ENCODE measurements around the gene DPP6. TPM values are rescaled to one million over a fixed set of nuclear protein-coding genes. Genes with fewer than 3 reads are reported as not detected.
"Not testable (repeated sequence)": the region's sequence is repeated elsewhere in the genome, so short reads cannot be mapped to it uniquely, and the experiment has no call there.

Gene DPP6
- total RNA-seq, 2 experiments from 2014 or later = not detected

- DNase-seq; CTCF ChIA-PET; H3K27ac Mint-ChIP-seq; H3K9me3 Mint-ChIP-seq; H3K36me3 Mint-ChIP-seq; H3K4me1 Mint-ChIP-seq (ENCODE audit: low read depth); POLR2A ChIA-PET; H3K4me3 Mint-ChIP-seq; intact Hi-C loops (cut with micrococcal nuclease); H3K27me3 Mint-ChIP-seq: not testable (repeated sequence)
Measured at GRCh38 chr7:154145922-154146706, 93.9 kb downstream of the DPP6 start.

DNA sequence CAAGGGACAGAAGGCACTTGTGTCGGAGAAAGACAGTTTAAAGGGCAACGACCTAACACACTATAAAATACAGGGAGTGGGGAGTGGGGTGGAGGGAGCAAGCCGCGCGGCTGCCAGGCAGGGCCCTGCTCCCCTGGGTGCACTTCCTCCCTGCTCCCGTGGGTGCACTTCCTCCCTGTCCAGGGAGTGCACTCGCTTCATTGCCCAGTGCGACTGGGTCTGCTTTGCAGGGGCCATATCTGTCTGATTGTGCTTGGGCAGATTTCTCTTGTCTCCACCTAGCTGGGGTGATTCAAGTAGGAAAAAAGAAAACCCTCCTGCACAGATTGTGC lies 94.5 kb downstream of the DPP6 start:
- H3K4me3 Mint-ChIP-seq; H3K4me1 Mint-ChIP-seq (ENCODE audit: low read depth); H3K9me3 Mint-ChIP-seq; CTCF ChIA-PET; intact Hi-C loops (cut with micrococcal nuclease); H3K27ac Mint-ChIP-seq; H3K27me3 Mint-ChIP-seq; POLR2A ChIA-PET; DNase-seq; H3K36me3 Mint-ChIP-seq: not testable (repeated sequence)

DNA sequence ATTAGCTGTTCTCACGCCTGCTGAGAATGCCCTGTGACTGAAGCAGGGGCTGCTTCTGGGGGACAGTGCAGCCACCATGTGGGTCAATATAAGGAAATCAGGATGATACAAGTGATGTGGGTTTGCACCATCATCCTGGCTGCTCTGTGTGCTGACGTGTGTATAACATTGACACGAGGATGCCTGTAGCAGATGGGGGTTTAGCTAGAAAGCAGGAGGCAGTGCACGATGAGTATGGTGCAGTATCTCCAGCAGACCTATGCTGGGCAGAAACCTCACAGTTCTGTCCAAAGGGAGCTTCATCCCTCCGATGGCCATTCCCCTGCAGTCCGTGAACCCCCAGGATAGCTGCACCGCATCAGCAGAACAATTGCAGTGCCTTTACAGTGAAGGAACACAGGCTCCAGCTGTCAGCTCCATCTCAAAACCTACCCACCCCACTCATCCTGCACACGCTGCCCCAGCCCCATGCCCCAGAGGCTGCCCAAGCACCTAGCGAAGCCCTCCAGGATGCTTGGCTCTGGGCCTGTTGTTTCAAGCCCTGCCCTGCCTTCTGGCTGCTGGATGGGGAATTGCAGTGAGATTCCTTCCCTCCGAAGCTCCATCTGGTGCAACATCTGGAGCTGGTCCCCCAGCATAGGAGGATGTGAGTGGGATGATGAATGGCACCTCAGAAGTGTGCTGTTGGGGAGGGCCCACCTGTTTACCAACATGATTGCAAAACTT lies 96.8 kb downstream of the DPP6 start:
- intact Hi-C loops (cut with micrococcal nuclease) = not testable (repeated sequence)

GRCh38 chr7:154150656-154151055 lies 98.5 kb downstream of the DPP6 start:
- CTCF ChIA-PET = not testable (repeated sequence)

More for the DNA sequence above, 96.8 kb downstream of the DPP6 start:
- H3K9me3 Mint-ChIP-seq; H3K27ac Mint-ChIP-seq; H3K4me1 Mint-ChIP-seq (ENCODE audit: low read depth); CTCF ChIA-PET; DNase-seq; H3K4me3 Mint-ChIP-seq; H3K27me3 Mint-ChIP-seq; H3K36me3 Mint-ChIP-seq; POLR2A ChIA-PET: not testable (repeated sequence)

DNA sequence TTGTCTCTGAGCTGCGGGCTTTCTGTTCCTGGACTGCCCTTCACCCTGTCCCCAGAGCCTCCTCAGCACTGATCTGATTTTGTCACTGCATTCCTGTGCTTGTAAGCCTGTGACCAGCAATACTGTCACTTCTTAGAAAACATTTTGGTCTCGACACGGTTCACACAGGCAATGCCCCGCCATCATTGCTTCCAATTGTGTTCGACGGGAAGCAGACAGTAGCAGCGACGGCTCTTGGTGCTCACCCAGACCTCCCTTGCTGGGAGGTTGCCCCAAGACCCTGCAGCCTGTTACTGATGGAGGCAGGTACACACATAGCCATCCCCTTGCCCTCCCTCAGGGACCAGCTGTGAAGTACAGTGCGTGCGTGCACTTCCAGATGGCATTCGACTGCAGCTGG lies 99.1 kb downstream of the DPP6 start:
- POLR2A ChIA-PET; H3K9me3 Mint-ChIP-seq; DNase-seq; H3K4me3 Mint-ChIP-seq; H3K36me3 Mint-ChIP-seq; CTCF ChIA-PET; intact Hi-C loops (cut with micrococcal nuclease); H3K4me1 Mint-ChIP-seq (ENCODE audit: low read depth); H3K27me3 Mint-ChIP-seq; H3K27ac Mint-ChIP-seq: not testable (repeated sequence)

More at GRCh38 chr7:154150656-154151055, 98.5 kb downstream of the DPP6 start:
- H3K9me3 Mint-ChIP-seq; H3K36me3 Mint-ChIP-seq; POLR2A ChIA-PET; intact Hi-C loops (cut with micrococcal nuclease); H3K27me3 Mint-ChIP-seq; DNase-seq; H3K4me3 Mint-ChIP-seq; H3K27ac Mint-ChIP-seq; H3K4me1 Mint-ChIP-seq (ENCODE audit: low read depth): not testable (repeated sequence)

DNA sequence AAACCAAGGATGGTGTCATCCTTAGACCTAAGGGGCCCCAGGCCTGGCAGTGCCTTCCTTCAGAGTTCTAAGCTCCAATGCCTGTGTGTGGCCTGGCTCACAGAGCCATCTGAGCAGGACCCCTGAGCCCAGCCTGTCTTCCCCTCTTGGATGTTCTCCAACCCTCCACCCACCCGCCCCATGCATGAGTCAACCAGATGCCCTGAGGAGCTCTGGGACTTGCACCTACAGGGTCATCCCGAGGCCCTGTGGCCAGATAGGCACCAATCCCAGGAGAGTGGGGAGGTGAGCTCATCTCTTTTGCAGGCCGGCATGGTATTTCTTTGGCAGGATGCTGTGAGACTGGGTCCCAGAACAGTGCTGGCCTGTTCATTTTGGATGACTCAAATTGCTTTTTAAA lies 103.7 kb downstream of the DPP6 start:
- H3K36me3 Mint-ChIP-seq; H3K9me3 Mint-ChIP-seq; CTCF ChIA-PET; DNase-seq; H3K4me3 Mint-ChIP-seq; POLR2A ChIA-PET; H3K27ac Mint-ChIP-seq; H3K27me3 Mint-ChIP-seq; H3K4me1 Mint-ChIP-seq (ENCODE audit: low read depth); intact Hi-C loops (cut with micrococcal nuclease): not testable (repeated sequence)

DNA sequence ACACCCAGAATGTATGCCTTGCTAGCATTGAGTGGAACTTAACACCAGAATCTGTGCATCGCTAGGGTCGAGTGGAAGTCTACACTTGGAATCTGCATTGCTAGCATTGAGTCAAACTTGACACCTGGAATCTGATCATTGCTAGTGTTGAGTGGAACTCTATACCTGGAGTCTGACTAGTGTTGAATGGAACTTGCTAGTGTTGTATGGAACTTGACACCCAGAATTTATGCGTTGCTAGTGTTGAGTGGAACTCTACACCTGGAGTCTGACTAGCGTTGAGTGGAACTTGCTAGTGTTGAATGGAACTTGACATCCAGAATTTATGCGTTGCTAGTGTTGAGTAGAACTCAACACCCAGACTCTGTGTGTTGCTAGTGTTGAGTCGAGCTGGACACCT lies 110.7 kb downstream of the DPP6 start:
- H3K27me3 Mint-ChIP-seq; H3K36me3 Mint-ChIP-seq; CTCF ChIA-PET; H3K9me3 Mint-ChIP-seq; H3K27ac Mint-ChIP-seq; POLR2A ChIA-PET; DNase-seq; H3K4me1 Mint-ChIP-seq (ENCODE audit: low read depth); H3K4me3 Mint-ChIP-seq: not testable (repeated sequence)
- intact Hi-C loops (cut with micrococcal nuclease) = loop anchor here (10.0 kb wide), 1 partner anchor 692 kb away; no protein-coding TSS in a partner anchor

DNA sequence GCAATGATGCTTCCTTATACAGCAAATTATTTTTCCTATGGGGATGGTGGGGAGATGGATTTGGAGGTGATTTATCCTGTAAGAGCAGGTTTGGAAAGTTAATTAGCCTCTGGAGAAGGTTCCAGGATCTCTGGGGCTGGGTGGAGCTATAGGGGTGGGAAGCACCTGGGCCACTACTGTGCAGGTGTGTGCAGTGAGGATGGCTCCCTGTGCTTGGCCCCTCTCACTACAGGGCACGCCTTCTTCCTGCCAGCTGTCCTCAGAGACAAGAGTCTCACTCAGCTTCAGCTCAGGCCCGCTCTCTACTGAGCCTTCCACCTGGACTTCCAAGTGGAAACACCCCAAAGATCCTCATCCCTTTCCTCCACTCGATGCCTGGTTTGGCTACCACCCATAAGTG lies 111.4 kb downstream of the DPP6 start:
- H3K36me3 Mint-ChIP-seq; H3K27ac Mint-ChIP-seq; CTCF ChIA-PET; H3K4me1 Mint-ChIP-seq (ENCODE audit: low read depth); POLR2A ChIA-PET; DNase-seq; H3K9me3 Mint-ChIP-seq; H3K27me3 Mint-ChIP-seq; H3K4me3 Mint-ChIP-seq: not testable (repeated sequence)
- intact Hi-C loops (cut with micrococcal nuclease) = loop anchor here (10.0 kb wide), 1 partner anchor 691 kb away; no protein-coding TSS in a partner anchor

GRCh38 chr7:154167051-154167450 lies 114.9 kb downstream of the DPP6 start:
- H3K9me3 Mint-ChIP-seq = no peaks in the 10 kb centered on the region
- no peaks in the 10 kb centered on the region for H3K27me3 Mint-ChIP-seq
- ChIA-PET CTCF (no interaction called here), POLR2A (no interaction called here)
- no peaks in the 10 kb centered on the region for H3K36me3 Mint-ChIP-seq
- no peaks in the 10 kb centered on the region for H3K4me1 Mint-ChIP-seq (ENCODE audit: low read depth)
- intact Hi-C loops (cut with micrococcal nuclease) = loop anchor here (10.0 kb wide), 1 partner anchor 688 kb away; no protein-coding TSS in a partner anchor
- no peak for DNase-seq
- H3K27ac Mint-ChIP-seq = no peak overlapping the region
- H3K4me3 Mint-ChIP-seq = no peak overlapping the region

- no peaks in the 10 kb centered on the region for H3K4me1 Mint-ChIP-seq (ENCODE audit: low read depth)
- H3K9me3 Mint-ChIP-seq = no peaks in the 10 kb centered on the region
- ChIA-PET CTCF (no interaction called here), POLR2A (no interaction called here)
- H3K27ac Mint-ChIP-seq = no peak overlapping the region
- no peaks in the 10 kb centered on the region for H3K36me3 Mint-ChIP-seq
- DNase-seq = no peak
- no peak overlapping the region for H3K4me3 Mint-ChIP-seq
- intact Hi-C loops (cut with micrococcal nuclease) = loop anchor here (10.0 kb wide), 1 partner anchor 687 kb away; no protein-coding TSS in a partner anchor
- H3K27me3 Mint-ChIP-seq = no peaks in the 10 kb centered on the region
Measured at GRCh38 chr7:154167807-154168206, 115.6 kb downstream of the DPP6 start.

DNA sequence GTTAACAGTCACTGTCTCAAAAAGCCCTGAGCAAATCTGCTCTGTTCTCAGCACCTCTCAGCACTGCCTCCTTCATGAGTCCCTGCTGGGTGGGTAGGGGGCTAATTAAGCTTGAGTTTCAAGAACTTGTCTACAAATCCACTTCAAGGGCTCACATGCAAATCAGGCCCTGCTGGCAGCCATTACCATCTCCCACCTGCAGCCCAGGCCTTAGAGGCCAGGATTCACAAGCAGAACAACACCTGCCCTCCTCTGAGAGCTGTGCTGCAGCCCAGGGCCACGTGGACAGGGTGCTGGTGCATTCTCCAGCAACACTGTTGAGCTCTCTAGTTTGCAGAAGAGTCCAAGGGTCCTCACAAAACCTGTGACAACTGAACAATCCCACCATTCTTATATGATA lies 119.2 kb downstream of the DPP6 start:
- DNase-seq = no peak
- intact Hi-C loops (cut with micrococcal nuclease) = no loop called here
- Mint-ChIP-seq H3K4me3 (no peak overlapping the region), H3K4me1 (ENCODE audit: low read depth) (no peaks in the 10 kb centered on the region), H3K27ac (no peak overlapping the region), H3K9me3 (peaks cover 2% of the 10 kb centered on the region), H3K36me3 (no peaks in the 10 kb centered on the region), H3K27me3 (no peaks in the 10 kb centered on the region)
- POLR2A ChIA-PET = no interaction called here
- CTCF ChIA-PET = no interaction called here

DNA sequence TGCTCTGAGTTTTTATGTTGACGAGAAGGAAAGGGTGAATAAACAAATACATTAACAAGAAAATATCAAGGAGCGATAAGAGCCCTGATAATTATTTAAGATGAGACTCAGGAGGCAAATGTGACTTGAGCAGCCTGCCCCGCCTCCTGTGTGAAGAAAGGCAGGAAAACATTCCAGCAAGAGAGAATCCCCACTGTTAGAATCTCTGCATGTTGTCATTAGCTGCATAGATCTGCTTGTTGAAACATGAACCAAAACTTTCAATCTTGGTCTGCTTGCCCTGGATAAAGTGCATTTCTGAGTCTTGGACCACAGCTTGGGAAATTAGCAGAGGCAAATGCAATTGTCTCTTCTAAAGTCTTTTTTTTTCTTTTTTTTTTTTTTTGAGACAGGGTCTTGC lies 120.0 kb downstream of the DPP6 start:
- no peaks in the 10 kb centered on the region for H3K27me3 Mint-ChIP-seq
- intact Hi-C loops (cut with micrococcal nuclease) = no loop called here
- H3K4me3 Mint-ChIP-seq = no peak overlapping the region
- ChIA-PET CTCF (no interaction called here), POLR2A (no interaction called here)
- peaks cover 2% of the 10 kb centered on the region for H3K9me3 Mint-ChIP-seq
- H3K36me3 Mint-ChIP-seq = no peaks in the 10 kb centered on the region
- DNase-seq = no peak
- no peaks in the 10 kb centered on the region for H3K4me1 Mint-ChIP-seq (ENCODE audit: low read depth)
- no peak overlapping the region for H3K27ac Mint-ChIP-seq

DNA sequence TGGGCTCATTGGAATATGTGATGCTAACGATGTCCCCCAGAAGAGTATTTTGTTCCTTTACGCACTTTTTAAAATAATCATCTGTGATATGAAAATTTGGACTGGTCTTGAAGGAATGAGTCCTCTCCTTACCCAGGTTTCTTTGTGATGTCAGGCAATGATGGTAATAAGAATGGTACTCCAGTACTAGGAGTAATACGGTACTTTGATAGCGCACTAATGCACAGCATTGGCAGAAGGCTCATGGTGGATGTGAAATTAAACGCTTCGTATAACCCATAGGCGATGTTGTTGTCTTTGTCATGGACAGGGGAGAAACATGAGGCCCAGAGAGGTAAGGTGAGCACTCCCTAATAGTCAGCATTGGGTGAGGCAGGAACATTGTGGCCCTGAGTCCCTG lies 125.4 kb downstream of the DPP6 start:
- DNase-seq = no peak
- Mint-ChIP-seq H3K36me3 (no peaks in the 10 kb centered on the region), H3K9me3 (peaks cover 2% of the 10 kb centered on the region), H3K27me3 (no peaks in the 10 kb centered on the region), H3K27ac (no peak overlapping the region), H3K4me1 (ENCODE audit: low read depth) (no peaks in the 10 kb centered on the region), H3K4me3 (no peak overlapping the region)
- CTCF ChIA-PET = no interaction called here
- intact Hi-C loops (cut with micrococcal nuclease) = no loop called here
- POLR2A ChIA-PET = no interaction called here
